NT2/D1 (cell line): ENCODE measurements around the gene ACTA2.

ENCODE experiments used
- YY1 ChIP-seq: IDR thresholded peaks from 2 replicates; pipeline ENCODE4 v1.6.1; 2011; ENCODE audit not compliant: insufficient read length, insufficient read depth
- ZNF274 ChIP-seq: IDR thresholded peaks from 2 replicates; pipeline ENCODE4 v1.6.1; 2011; ENCODE audit warnings: mild to moderate bottlenecking, low read depth, low read length

GRCh38 chr10:88932539-88933256 lies 19.9 kb downstream of the ACTA2 start:
- TF ChIP-seq YY1: no peak
- TF ChIP-seq ZNF274: no peak
